ENCODE results near the gene PSMD12.

Gene PSMD12

GRCh38 chr17:67386965-67387551 lies 20.7 kb upstream of the PSMD12 start:
- no peak for DNase-seq (ENCODE audit: low read depth)

- no peak for DNase-seq (ENCODE audit: low read depth)
Observed at GRCh38 chr17:67385122-67385988, 19.0 kb upstream of the PSMD12 start.

- DNase-seq (ENCODE audit: low read depth) = no peak
Observed at GRCh38 chr17:67381929-67382257, 15.5 kb upstream of the PSMD12 start.

- DNase-seq (ENCODE audit: low read depth) = no peak
Observed at GRCh38 chr17:67379251-67379630, 12.9 kb upstream of the PSMD12 start.

GRCh38 chr17:67378454-67379250 lies 12.3 kb upstream of the PSMD12 start:
- DNase-seq (ENCODE audit: low read depth) = peak; percentile 67

GRCh38 chr17:67377488-67378453 lies 11.4 kb upstream of the PSMD12 start:
- DNase-seq (ENCODE audit: low read depth) = no peak

GRCh38 chr17:67376737-67377487 lies 10.5 kb upstream of the PSMD12 start, which contains the start of gene PITPNC1:
PITPNC1 (plus strand) TSS chr17:67377281.
- DNase-seq (ENCODE audit: low read depth) = peak; percentile 77

- no peak for DNase-seq (ENCODE audit: low read depth)
Observed at GRCh38 chr17:67376415-67376736, 10.0 kb upstream of the PSMD12 start.

GRCh38 chr17:67375716-67376115 lies 9.3 kb upstream of the PSMD12 start:
- no peak for DNase-seq (ENCODE audit: low read depth)

GRCh38 chr17:67375054-67375427 lies 8.7 kb upstream of the PSMD12 start:
- no peak for DNase-seq (ENCODE audit: low read depth)

- peak; percentile 81 for DNase-seq (ENCODE audit: low read depth)
Observed at GRCh38 chr17:67374329-67375053, 8.1 kb upstream of the PSMD12 start.

- no peak for DNase-seq (ENCODE audit: low read depth)
Observed at GRCh38 chr17:67372751-67373150, 6.4 kb upstream of the PSMD12 start.

- DNase-seq (ENCODE audit: low read depth) = no peak
Observed at GRCh38 chr17:67369676-67370075, 3.3 kb upstream of the PSMD12 start.

GRCh38 chr17:67365738-67366192 lies 612 bp downstream of the PSMD12 start:
- DNase-seq (ENCODE audit: low read depth) = no peak

- DNase-seq (ENCODE audit: low read depth) = no peak
Observed at GRCh38 chr17:67364847-67365737, 1.3 kb downstream of the PSMD12 start.

- DNase-seq (ENCODE audit: low read depth) = no peak
Observed at GRCh38 chr17:67362173-67362572, 4.2 kb downstream of the PSMD12 start.

GRCh38 chr17:67360880-67361279 lies 5.5 kb downstream of the PSMD12 start:
- DNase-seq (ENCODE audit: low read depth) = no peak

- peak; percentile 27 for DNase-seq (ENCODE audit: low read depth)
Observed at GRCh38 chr17:67359960-67360791, 6.2 kb downstream of the PSMD12 start.

Measured in stimulated activated CD8-positive, alpha-beta memory T cell treated with anti-CD3 and anti-CD28 coated beads, Interleukin-12 subunit alpha, Interleukin-12 subunit beta, amount 100 ng/mL, for 1 hour (primary cell).